CD4-positive, alpha-beta T cell treated with Interferon alpha-2 for 1 hour (primary cell): Measurements from ENCODE around the gene POC1A.

Experiments
- DNase-seq, 2 donors: peaks; one replicate each; pipeline ENCODE4 v3.0.0-alpha.2; 2020 to 2022

The POC1A gene

GRCh38 chr3:52084216-52084945 is 69.8 kb downstream of the POC1A start:
- no peak for DNase-seq

GRCh38 chr3:52083556-52084087 is 70.6 kb downstream of the POC1A start:
- no peak for DNase-seq

- no peak for DNase-seq
Measured at GRCh38 chr3:52082951-52083350, 71.3 kb downstream of the POC1A start.

DNA sequence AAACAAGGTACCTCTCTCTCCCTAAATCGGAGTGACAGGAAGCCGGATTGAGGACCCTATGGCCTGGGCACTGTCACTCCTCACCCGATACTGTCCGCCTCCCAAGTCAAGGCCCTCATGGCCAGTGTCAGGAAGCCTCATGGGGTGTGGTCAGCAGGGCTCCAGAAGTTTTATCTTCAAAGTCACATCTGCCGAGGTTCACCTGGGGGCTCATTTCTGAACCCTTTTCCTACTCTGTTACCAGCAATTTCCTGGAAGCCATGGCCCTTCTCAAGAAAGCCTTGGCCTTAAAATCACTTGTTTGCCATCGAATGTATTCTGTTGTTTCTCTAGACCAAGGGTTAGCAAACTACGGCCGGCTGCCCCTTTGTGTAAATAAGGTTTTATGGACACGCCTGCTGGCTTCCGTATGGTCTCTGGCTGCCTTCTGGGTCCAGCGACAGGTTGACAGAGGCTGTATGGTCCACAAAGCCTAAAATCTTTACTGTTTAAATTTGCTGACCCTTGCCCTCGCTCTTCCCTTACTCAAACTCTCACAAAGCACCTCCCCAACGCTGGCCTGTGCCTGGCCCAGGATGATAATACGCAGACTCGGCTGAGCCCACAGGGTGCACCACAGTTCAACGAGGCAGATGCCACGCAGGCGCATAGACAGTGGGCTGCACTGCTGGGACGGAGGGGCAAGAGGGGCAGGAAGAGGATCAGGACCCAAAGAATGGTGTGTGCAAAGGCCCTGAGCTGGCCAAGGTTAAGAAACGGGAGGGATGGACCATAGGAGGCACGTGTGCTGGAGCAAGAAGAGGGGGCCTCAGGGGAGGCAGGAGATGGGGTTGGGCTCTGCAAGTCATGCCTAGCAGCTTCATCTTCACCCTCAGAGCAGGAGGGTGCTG is 73.1 kb downstream of the POC1A start:
- no peak for DNase-seq

DNA sequence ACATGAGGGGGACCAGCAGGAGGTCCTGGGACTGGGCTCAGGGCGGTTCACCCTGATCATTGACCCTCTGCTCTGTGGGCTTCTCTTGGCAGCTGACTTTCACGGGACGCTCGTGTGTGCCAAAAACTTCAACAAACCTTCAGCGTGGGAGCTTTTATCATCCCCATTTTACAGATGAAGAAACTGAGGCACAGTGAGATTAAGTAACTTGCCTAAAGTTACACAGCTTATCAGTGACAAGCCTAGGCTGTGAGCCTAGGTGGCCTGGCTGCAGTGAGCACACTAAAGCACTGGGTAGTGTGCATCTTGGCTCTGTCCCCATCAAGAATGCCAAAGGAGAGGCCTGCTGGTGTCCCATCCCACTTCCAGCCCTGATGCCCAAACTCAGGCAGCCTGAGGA is 74.3 kb downstream of the POC1A start:
- no peak for DNase-seq

- no peak for DNase-seq
Measured at GRCh38 chr3:52078781-52079560, 75.3 kb downstream of the POC1A start.

DNA sequence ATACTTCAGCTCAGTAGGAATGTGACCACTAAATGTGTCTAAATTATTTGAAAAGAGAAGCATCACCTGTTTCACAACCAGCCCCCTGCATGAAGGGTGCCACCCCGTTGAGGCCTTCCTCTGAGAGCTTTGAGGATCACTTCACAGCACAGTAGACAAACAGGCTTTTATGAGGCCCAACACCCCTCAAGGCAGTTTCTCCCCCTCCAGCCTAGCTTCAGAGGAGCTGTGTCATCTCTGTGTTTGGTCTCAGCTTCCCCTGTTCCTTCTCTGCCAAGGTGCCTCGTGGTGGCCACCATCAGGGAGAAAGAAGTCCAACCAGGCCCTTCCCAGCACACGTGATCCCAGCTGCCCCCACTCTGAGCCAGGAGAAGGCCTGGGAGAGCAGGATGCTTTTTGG is 76.3 kb downstream of the POC1A start:
- DNase-seq = no peak

GRCh38 chr3:52076896-52077780 is 77.1 kb downstream of the POC1A start:
- DNase-seq = no peak

GRCh38 chr3:52073490-52073889 is 80.7 kb downstream of the POC1A start:
- DNase-seq = no peak

- DNase-seq = no peak
Measured at GRCh38 chr3:52072471-52072870, 81.8 kb downstream of the POC1A start.

DNA sequence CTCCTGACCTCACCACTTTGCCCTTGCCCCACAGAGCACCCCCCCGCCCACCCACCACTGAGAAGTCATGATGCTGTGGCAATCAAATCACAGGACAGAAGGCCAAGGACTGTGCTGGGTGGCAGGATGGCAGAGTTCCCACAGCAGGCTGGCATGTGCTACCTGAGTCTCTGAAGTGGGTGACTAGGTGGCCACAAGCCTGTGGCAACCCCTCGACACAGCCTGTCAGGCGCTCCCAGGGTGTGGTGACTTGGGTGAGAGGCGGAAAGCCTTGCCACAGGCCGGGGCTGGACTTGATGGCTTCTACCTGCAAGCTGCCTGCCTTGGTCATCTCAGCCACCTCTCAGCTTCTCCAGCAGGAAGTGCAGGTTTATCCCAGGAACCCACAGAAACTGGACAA is 82.2 kb downstream of the POC1A start:
- no peak for DNase-seq

DNA sequence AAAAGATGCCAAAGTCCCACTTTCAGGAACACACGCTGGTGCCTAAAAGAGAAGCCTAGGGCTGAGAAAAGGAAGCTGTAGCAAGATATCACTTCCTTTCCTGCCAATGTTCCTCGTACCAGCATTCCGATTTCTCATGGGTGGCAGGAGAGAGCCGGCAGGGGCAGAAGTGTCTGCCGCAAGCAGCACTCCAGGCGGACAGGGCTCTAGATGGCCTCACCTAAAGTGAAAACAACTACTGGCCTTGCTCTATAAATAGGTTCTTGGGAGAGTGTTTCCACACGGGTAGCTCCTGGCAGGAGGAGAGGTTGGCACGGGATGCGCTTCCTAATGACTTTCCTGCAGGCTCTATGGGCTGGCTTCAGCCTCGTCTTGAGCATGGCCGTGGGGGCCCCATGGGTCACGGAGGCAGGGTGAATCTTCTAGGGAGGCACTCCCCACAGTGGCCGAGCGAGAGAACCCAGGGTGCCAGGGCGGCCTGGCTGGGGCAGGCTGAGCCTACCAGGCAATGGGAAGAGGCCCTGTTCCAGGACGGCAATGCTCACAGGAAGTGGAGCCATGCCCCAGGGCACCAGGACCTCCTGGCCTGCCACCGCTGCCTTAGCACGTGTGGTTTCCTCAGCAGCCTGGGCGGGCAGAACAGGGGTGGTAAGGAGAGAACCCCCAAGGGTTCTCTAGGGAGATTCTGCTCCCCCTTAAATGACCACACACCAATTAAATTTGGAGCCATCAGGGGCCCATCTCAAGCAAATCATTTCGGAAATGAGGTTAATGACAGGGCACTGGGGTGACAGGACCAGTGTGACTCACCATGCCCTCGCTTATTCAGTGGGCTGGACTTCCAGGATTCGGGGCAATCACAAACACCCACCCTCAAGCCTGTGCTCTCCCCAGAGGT is 83.2 kb downstream of the POC1A start:
- peak in 1 of 2 donors; percentile 18 for DNase-seq

GRCh38 chr3:52069855-52070254 is 84.4 kb downstream of the POC1A start:
- no peak for DNase-seq

DNA sequence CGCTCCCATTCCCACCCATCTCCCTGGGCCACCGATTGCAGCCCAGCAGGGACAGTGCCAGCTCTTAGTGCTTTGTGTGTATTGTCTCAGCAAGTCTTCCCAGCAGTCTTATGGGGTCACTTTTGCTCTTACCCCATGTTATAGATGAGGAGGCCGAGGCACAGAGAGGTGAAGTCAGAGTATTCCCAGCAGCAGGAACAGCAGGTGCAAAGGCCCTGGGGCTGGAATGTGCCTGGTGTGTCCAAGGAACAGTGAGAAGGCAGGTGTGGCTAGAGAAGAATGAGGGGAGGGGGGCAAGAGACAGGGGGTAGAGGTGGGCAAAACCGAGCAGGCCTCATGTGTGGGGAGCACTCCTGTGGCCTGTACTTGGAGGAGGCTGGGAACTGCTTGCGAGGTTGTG is 85.1 kb downstream of the POC1A start:
- no peak for DNase-seq

DNA sequence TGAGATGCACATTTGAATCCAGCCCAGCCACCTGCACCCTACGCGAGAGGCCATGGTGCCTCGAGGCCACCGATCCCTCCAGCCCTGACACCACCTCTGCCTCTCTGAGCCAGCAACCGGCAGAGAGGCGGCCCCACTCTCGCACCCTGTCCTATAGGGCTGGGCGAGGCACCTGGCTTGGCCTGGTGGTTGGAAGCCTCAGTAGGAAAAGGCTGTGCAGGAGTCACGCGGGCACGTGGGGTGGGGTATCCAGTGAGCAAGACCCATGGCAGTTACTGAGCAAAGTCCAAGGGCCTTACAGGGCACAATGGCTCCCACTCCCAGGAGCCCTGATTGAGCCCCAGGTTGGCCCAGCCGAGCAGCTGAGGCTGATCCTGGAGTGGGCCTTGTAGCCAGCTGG is 85.5 kb downstream of the POC1A start:
- no peak for DNase-seq

DNA sequence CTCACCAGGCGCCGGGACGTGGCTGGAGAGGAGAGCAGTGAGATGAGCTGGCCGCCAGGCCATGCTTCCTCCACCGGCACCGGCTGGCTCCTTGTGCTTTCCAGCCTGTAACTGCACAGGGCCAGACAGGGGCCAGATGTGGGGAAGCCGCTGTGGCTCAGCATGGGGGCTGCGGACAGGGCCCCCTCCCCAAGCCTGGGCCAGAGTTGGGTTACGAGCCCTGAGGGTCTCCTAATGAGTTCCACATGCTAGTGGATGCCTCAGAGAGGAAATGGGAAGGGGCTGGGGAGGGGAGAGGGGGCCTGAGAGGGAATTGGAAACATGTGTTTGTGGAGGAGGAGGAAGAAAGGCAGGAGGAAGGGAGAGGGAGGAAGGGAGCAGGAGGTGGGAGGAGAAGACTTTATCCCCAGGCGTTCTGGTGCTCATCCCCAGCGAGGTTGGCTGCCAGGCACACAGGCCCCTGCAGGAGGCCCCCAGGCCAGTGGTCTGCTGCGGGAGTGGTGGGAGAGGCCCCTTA is 86.1 kb downstream of the POC1A start:
- DNase-seq = no peak

DNA sequence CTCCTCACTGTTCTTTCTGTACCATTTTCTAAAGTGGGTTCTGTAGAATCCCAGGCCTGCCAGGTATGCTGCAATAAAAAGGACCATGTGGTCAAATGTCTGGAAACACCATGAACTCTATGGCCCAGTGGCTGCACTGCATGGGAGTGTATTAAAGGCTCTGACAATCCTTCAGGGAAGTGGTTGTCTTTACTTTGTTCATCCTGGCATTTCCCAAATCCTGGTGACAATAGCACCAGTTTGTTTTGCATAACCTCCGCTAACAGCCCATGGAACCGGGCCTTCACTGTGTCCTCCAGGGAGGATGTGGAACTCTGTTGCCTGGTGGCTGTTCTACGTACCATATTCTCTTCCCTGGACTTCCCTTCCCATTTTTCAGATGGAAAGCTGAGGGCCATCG is 86.7 kb downstream of the POC1A start:
- no peak for DNase-seq

- no peak for DNase-seq
Measured at GRCh38 chr3:52067046-52067445, 87.2 kb downstream of the POC1A start.

GRCh38 chr3:52065264-52065756 is 88.9 kb downstream of the POC1A start:
- no peak for DNase-seq

DNA sequence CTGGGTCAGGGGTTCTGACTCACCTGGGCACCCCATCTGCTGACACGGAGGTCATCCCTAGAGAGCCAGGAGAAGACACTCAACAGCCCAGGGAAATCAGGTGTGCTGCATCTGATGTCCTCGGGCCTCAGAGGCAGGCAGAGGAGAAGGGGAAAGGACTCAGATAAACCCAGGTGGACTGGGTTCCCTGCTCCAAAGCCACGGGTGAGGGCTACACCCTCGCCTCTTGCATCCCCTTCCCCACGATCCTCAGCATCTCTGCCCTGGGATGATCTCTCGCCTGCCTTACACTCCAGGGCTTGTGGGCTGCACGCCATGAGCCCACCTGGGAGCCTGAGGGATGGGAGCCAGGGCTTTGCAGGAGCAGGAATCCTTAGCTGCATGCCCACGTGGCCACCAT is 89.7 kb downstream of the POC1A start:
- no peak for DNase-seq
